A549 (cell line): ENCODE data around the gene HPCAL1.

ENCODE experiments used
- CHD2 ChIP-seq: fragments of 150-350 bp; IDR thresholded peaks from 2 replicates; pipeline ENCODE4 v1.6.1; 2014; ENCODE audit warnings: low read length; ENCODE audit not compliant: partially characterized antibody
- EHMT2 ChIP-seq: fragments of 200-600 bp; sonication (generic); IDR thresholded peaks from 2 replicates; pipeline ENCODE4 v1.6.1; 2016; ENCODE audit warnings: antibody characterized with exemption, low read depth, mild to moderate bottlenecking, moderate library complexity
- FOXS1 ChIP-seq: fragments of 250-450 bp; sonication (Bioruptor Pico); IDR thresholded peaks from 2 replicates; pipeline ENCODE4 v1.5.0; 2020; ENCODE audit warnings: mild to moderate bottlenecking, moderate library complexity
- MYC ChIP-seq: IDR thresholded peaks from 2 replicates; pipeline ENCODE4 v1.6.1; 2012; ENCODE audit warnings: mild to moderate bottlenecking, inconsistent platforms, low read length, improper control_type of control experiment, borderline replicate concordance
- POLR2A ChIP-seq: IDR thresholded peaks from 2 replicates; pipeline ENCODE4 v1.6.1; 2012; ENCODE audit warnings: mild to moderate bottlenecking, low read length
- TP53 ChIP-seq: fragments of 250-450 bp; sonication (Bioruptor Pico); IDR thresholded peaks from 2 replicates; pipeline ENCODE4 v1.5.0; 2021; ENCODE audit warnings: mild to moderate bottlenecking, moderate library complexity
- TF ChIP-seq, protein P1 (sequence below): fragments of >200 bp; sonication (Bioruptor Twin); formaldehyde crosslinking; IDR thresholded peaks from 3 replicates; pipeline ENCODE4 v1.5.1; 2016
- TF ChIP-seq, protein P2 (sequence below): fragments of 200-600 bp; sonication (generic); IDR thresholded peaks from 2 replicates; pipeline ENCODE4 v1.6.1; 2016; ENCODE audit warnings: antibody characterized with exemption, mild to moderate bottlenecking, moderate library complexity
- TF ChIP-seq, protein P3 (sequence below): IDR thresholded peaks from 2 replicates; pipeline ENCODE4 v1.6.1; 2012
- TF ChIP-seq, protein P4 (sequence below): fragments of 450-650 bp; IDR thresholded peaks from 2 replicates; pipeline ENCODE4 v1.6.1; 2014; ENCODE audit warnings: antibody characterized with exemption
- TF ChIP-seq, protein P5 (sequence below): IDR thresholded peaks from 2 replicates; pipeline ENCODE4 v1.6.1; 2012

DNA sequence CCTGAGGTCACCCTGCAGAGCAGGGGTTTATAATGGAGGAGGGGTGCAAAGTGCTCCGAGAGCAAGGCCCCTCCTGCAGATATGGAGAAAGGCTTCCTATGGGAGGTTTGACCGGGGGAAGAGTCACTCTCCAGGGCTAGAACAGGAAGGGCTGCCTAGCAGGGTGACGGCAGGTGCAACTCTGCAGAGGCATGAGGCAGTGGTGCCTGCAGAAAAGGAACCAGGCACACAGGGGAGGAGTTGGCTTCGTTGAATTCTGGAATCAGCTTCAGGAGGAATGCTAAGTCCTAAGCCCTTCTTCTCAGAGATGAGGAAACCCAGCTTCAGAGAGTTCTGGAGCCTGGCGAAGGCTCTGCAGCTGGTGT, 17.5 kb upstream of the HPCAL1 start:
- TF ChIP-seq, protein P1, sequence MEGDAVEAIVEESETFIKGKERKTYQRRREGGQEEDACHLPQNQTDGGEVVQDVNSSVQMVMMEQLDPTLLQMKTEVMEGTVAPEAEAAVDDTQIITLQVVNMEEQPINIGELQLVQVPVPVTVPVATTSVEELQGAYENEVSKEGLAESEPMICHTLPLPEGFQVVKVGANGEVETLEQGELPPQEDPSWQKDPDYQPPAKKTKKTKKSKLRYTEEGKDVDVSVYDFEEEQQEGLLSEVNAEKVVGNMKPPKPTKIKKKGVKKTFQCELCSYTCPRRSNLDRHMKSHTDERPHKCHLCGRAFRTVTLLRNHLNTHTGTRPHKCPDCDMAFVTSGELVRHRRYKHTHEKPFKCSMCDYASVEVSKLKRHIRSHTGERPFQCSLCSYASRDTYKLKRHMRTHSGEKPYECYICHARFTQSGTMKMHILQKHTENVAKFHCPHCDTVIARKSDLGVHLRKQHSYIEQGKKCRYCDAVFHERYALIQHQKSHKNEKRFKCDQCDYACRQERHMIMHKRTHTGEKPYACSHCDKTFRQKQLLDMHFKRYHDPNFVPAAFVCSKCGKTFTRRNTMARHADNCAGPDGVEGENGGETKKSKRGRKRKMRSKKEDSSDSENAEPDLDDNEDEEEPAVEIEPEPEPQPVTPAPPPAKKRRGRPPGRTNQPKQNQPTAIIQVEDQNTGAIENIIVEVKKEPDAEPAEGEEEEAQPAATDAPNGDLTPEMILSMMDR = no peak
- no peak for TF ChIP-seq POLR2A
- no peak for TF ChIP-seq EHMT2
- TF ChIP-seq, protein P2, sequence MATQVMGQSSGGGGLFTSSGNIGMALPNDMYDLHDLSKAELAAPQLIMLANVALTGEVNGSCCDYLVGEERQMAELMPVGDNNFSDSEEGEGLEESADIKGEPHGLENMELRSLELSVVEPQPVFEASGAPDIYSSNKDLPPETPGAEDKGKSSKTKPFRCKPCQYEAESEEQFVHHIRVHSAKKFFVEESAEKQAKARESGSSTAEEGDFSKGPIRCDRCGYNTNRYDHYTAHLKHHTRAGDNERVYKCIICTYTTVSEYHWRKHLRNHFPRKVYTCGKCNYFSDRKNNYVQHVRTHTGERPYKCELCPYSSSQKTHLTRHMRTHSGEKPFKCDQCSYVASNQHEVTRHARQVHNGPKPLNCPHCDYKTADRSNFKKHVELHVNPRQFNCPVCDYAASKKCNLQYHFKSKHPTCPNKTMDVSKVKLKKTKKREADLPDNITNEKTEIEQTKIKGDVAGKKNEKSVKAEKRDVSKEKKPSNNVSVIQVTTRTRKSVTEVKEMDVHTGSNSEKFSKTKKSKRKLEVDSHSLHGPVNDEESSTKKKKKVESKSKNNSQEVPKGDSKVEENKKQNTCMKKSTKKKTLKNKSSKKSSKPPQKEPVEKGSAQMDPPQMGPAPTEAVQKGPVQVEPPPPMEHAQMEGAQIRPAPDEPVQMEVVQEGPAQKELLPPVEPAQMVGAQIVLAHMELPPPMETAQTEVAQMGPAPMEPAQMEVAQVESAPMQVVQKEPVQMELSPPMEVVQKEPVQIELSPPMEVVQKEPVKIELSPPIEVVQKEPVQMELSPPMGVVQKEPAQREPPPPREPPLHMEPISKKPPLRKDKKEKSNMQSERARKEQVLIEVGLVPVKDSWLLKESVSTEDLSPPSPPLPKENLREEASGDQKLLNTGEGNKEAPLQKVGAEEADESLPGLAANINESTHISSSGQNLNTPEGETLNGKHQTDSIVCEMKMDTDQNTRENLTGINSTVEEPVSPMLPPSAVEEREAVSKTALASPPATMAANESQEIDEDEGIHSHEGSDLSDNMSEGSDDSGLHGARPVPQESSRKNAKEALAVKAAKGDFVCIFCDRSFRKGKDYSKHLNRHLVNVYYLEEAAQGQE = no peak
- TF ChIP-seq, protein P3, sequence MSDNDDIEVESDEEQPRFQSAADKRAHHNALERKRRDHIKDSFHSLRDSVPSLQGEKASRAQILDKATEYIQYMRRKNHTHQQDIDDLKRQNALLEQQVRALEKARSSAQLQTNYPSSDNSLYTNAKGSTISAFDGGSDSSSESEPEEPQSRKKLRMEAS = no peak
- no peak for TF ChIP-seq FOXS1 (CRISPR knock-in tag)
- TF ChIP-seq CHD2 = no peak
- TF ChIP-seq MYC = no peak
- no peak for TF ChIP-seq TP53 (CRISPR knock-in tag)
- TF ChIP-seq, protein P4, sequence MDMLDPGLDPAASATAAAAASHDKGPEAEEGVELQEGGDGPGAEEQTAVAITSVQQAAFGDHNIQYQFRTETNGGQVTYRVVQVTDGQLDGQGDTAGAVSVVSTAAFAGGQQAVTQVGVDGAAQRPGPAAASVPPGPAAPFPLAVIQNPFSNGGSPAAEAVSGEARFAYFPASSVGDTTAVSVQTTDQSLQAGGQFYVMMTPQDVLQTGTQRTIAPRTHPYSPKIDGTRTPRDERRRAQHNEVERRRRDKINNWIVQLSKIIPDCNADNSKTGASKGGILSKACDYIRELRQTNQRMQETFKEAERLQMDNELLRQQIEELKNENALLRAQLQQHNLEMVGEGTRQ = no peak
- TF ChIP-seq, protein P5, sequence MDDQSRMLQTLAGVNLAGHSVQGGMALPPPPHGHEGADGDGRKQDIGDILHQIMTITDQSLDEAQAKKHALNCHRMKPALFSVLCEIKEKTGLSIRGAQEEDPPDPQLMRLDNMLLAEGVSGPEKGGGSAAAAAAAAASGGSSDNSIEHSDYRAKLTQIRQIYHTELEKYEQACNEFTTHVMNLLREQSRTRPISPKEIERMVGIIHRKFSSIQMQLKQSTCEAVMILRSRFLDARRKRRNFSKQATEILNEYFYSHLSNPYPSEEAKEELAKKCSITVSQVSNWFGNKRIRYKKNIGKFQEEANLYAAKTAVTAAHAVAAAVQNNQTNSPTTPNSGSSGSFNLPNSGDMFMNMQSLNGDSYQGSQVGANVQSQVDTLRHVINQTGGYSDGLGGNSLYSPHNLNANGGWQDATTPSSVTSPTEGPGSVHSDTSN = no peak
